Measurements from ENCODE around the gene MXRA7.

The MXRA7 gene

GRCh38 chr17:76633628-76634328 is 77.0 kb downstream of the MXRA7 start (continued):
- TF ChIP-seq REST (tag by site-specific recombination; IDR thresholded peaks at IDR 0.05) (no peak), ZNF530 (tag by site-specific recombination; IDR thresholded peaks at IDR 0.05; ENCODE audit: low read depth) (no peak), GLI4 (tag by site-specific recombination; IDR thresholded peaks at IDR 0.05) (no peak), ZNF433 (tag by site-specific recombination; IDR thresholded peaks at IDR 0.05; ENCODE audit: low read depth) (no peak)

- H3K4me3 ChIP-seq (ENCODE audit: low read depth, low read length), result no peak overlapping the region
- TF ChIP-seq ZSCAN4 (tag by site-specific recombination; IDR thresholded peaks at IDR 0.05) (no peak), PRDM10 (tag by site-specific recombination; IDR thresholded peaks at IDR 0.05) (peak; percentile 92), ZFHX2 (tag by site-specific recombination; conservative IDR thresholded peaks at IDR 0.05) (peak; percentile 40)
- no peak overlapping the region for H3K27ac ChIP-seq (ENCODE audit: extremely low read depth, low read depth, low read length)
- no peaks in the 10 kb centered on the region for H3K9me3 ChIP-seq (ENCODE audit: control insufficient read depth, insufficient read depth, low read depth, low read length)
- CTCF ChIA-PET, result interaction anchor here (1.2 to 2.2 kb wide), 2 partner anchors 8 to 50 kb away, joined by 7 to 8 read pairs; no protein-coding TSS in a partner anchor
- POLR2A ChIA-PET, result interaction anchor here (1.1 kb wide), 1 partner anchor 66 kb away, joined by 3 read pairs; no protein-coding TSS in a partner anchor
- no peaks in the 10 kb centered on the region; the same call in 1 of the 2 replicates for H3K4me1 ChIP-seq (ENCODE audit: control insufficient read depth, insufficient read depth, low read length)
- H3K36me3 ChIP-seq (ENCODE audit: control insufficient read depth in 2 of 2, insufficient read depth in 1 of 2, low read length in 2 of 2), result no peaks in the 10 kb centered on the region
Measured at GRCh38 chr17:76631821-76632565, 78.8 kb downstream of the MXRA7 start.

- no peak overlapping the region for H3K27ac ChIP-seq (ENCODE audit: extremely low read depth, low read depth, low read length)
- H3K36me3 ChIP-seq (ENCODE audit: control insufficient read depth in 2 of 2, insufficient read depth in 1 of 2, low read length in 2 of 2), result peaks cover 0 to 5% of the 10 kb centered on the region in 2 experiments; a peak in 1 of 3 replicates
- no peaks in the 10 kb centered on the region for H3K9me3 ChIP-seq (ENCODE audit: control insufficient read depth, insufficient read depth, low read depth, low read length)
- no peaks in the 10 kb centered on the region for H3K4me1 ChIP-seq (ENCODE audit: control insufficient read depth, insufficient read depth, low read length)
- ChIA-PET POLR2A (interaction anchor here (0.7 to 0.8 kb wide), 2 partner anchors 26 to 51 kb away, joined by 3 to 5 read pairs; no protein-coding TSS in a partner anchor), CTCF (interaction anchor here (0.7 to 2.2 kb wide), 3 partner anchors 51 to 120 kb away, joined by 3 to 8 read pairs (median 3); no protein-coding TSS in a partner anchor)
- TF ChIP-seq ZNF26 (tag by site-specific recombination; IDR thresholded peaks at IDR 0.05) (no peak), ZNF837 (tag by site-specific recombination; IDR thresholded peaks at IDR 0.05) (no peak), GLIS1 (tag by site-specific recombination; IDR thresholded peaks at IDR 0.05) (peak; percentile 62; the same call in 1 of the 2 replicates), ZBTB17 (tag by site-specific recombination; IDR thresholded peaks at IDR 0.05) (peak; percentile 54; the same call in 1 of the 2 replicates)
- no peak overlapping the region for H3K4me3 ChIP-seq (ENCODE audit: low read depth, low read length)
Measured at GRCh38 chr17:76630151-76630550, 80.6 kb downstream of the MXRA7 start.

Data from HEK293 (cell line).